Heart left ventricle (tissue), 16 donors: ENCODE data around the gene ERBB4. TPM values are rescaled to one million over a fixed set of nuclear protein-coding genes. Genes with fewer than 3 reads are reported as not detected.

Experiments
- ATAC-seq, 4 donors: fragments of 200-7000 bp; cut with Tn5 transposase; one replicate each; pipeline ENCODE4 v1.9.1; 2020 to 2022; ENCODE audit warnings: moderate library complexity in 4 of 4, mild to moderate bottlenecking in 3 of 4, moderate number of reproducible peaks in 1 of 4
- DNase-seq, 5 donors: peaks; one replicate each; pipeline ENCODE4 v3.0.0-alpha.2; 2020
- H3K27ac ChIP-seq, 12 donors: fragments of 200-600 bp; sonication (generic) in 4 of 12; one replicate each; pipeline versions ENCODE4 v1.5.0 to v1.8.0; 2016 to 2022; ENCODE audit warnings: mild to moderate bottlenecking in 2 of 12
- H3K27me3 ChIP-seq, 9 donors: fragments of 200-600 bp; sonication (generic) in 2 of 9; one replicate each; pipeline versions ENCODE4 v1.5.1 to v1.8.0; 2016 to 2022; ENCODE audit warnings: mild to moderate bottlenecking in 3 of 9
- H3K36me3 ChIP-seq, 9 donors: fragments of 200-600 bp; sonication (generic) in 2 of 9; one replicate each; pipeline versions ENCODE4 v1.5.0 to v1.8.0; 2018 to 2022; ENCODE audit warnings: mild to moderate bottlenecking in 2 of 9
- H3K4me1 ChIP-seq, 12 donors: fragments of 200-600 bp; sonication (generic) in 4 of 12; one replicate each; pipeline versions ENCODE4 v1.5.0 to v1.8.0; 2016 to 2022; ENCODE audit warnings: mild to moderate bottlenecking in 3 of 12
- H3K4me3 ChIP-seq, 12 donors: fragments of 200-600 bp; sonication (generic) in 4 of 12; one replicate each; pipeline versions ENCODE4 v1.5.0 to v1.8.0; 2017 to 2022; ENCODE audit warnings: mild to moderate bottlenecking in 9 of 12, moderate library complexity in 4 of 12
- H3K9me3 ChIP-seq, 12 donors: fragments of 200-600 bp; sonication (generic) in 4 of 12; one replicate each; pipeline versions ENCODE4 v1.5.0 to v1.8.0; 2016 to 2022; ENCODE audit warnings: mild to moderate bottlenecking in 1 of 12
- CTCF ChIP-seq, 12 donors: fragments of 200-600 bp; sonication (generic) in 4 of 12; IDR thresholded peaks; one replicate each; pipeline versions ENCODE4 v1.5.0 to v1.8.0; 2018 to 2022; ENCODE audit warnings: antibody characterized with exemption in 12 of 12, mild to moderate bottlenecking in 5 of 12
- POLR2A ChIP-seq, 2 donors: fragments of 450-650 bp; IDR thresholded peaks; one replicate each; pipeline ENCODE4 v1.6.1; 2017; ENCODE audit warnings: antibody characterized with exemption in 2 of 2, mild to moderate bottlenecking in 2 of 2, moderate library complexity in 2 of 2
- WGBS, 4 donors: extraction: QIAGEN DNeasy Blood & Tissue Kit in 2 of 4; methylation state at CpG; one replicate each; pipeline versions ENCODE4 v1.1.5 to v1.1.7; 2013 to 2018; 5-methylcytosine and 5-hydroxymethylcytosine counted together
- intact Hi-C, 10 donors: fragments of 100-400 bp; cut with DNase I; formaldehyde crosslinking; loops; one replicate each; pipeline versions ENCODE4 v1.11.1 to v1.14.2; 2022
- polyA plus RNA-seq, 2 donors: library from polyadenylated mRNA; stranded (reverse); fragments of 200-250 nt; gene quantifications; one replicate each; pipeline ENCODE4 v1.2.3, GENCODE V29; 2013
- total RNA-seq, 9 donors: library from RNA; depleted of rRNA in 2 of 9; stranded (reverse); fragments of >200 nt in 2 of 9; fragmentation: NEBNext Ultra II Directional in 3 of 9; extraction: Animal tissue kit (Norgen Biotek cat#: 25700) in 3 of 9; gene quantifications; one replicate each; pipeline versions ENCODE4 v1.1.0 to v1.2.4, GENCODE V29; 2016 to 2023
- donor health status: ischemic (EF 13 %, LVEDD 7.1; RV severe dilation, severe dysfunction).
- donor health status: healthy with polysubstance abuse.
- donor health status: DM: no; HTN: yes; CAD: no.
- donor health status: DM: no; HTN: no; CAD: no.
- donor health status: ischemic (EF 25% LVEDD 6.9; RV normal size, moderate dysfunction).
- donor health status: ischemic (EF 25% LVEDD 5.7; RV mildly dilated, moderate dysfunction).
- donor health status: healthy.
- donor health status: DM: yes; HTN: yes; CAD: no.
- donor health status: ischemic (EF 35%, LVEDD 5.7; RV mildly dilated, moderate dysfunction).
- donor health status: nonischemic (EF 11% LVEDD 7.7; RV severe dilation, severe dysfunction).
- donor health status: DM: yes; HTN: yes; CAD: no.
- donor health status: PGD.
- donor health status: ischemic (EF 29% LVEDD 5.4; RV normal size, mild dysfunction).
- donor health status: nonischemic (EF 23%, LVEDD 6.1; RV moderate dilation, normal function).

ERBB4 gene
- total and polyA plus RNA-seq, 11 donors, result 1.3 to 29.5 (median 11.7) TPM

DNA sequence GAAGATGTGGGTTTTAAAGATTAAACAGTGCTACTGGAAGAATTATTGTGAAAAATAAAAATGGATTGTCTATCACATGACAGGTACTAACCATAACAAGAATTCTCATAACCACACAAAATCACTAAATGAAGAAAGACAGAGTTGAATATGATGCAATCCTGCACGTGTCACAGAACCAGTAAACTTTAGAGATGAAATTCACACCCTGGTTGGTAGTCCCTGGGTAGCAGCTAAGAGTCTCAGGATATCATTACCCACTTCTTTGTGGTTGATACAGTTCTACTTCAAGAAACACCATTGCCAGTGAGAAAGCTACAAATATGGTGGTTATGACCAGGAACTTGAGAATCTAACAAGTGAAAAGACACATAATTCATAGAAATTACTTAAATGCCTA lies 450.2 kb downstream of the ERBB4 start:
- Histone ChIP-seq H3K36me3 (no peaks in the 10 kb centered on the region), H3K4me1 (no peaks in the 10 kb centered on the region), H3K27ac (no peak overlapping the region), H3K9me3 (no peaks in the 10 kb centered on the region), H3K4me3 (no peak overlapping the region), H3K27me3 (no peaks in the 10 kb centered on the region)
- ATAC-seq (no peak), DNase-seq (no peak)
- WGBS, 4 donors, result 60 to 72% (median 63%) methylated on average over 1 of the region's 1 CpG
- intact Hi-C loops, result no loop called here
- TF ChIP-seq POLR2A (IDR thresholded peaks at IDR 0.05), result no peak
- no peak for TF ChIP-seq CTCF (IDR thresholded peaks at IDR 0.05)

- no peak overlapping the region for H3K4me3 ChIP-seq
- ATAC-seq (no peak), DNase-seq (no peak)
- intact Hi-C loops, result no loop called here
- no peaks in the 10 kb centered on the region for H3K9me3 ChIP-seq
- 86 to 91% (median 89%) methylated on average over 4 of the region's 4 CpGs for WGBS, 4 donors
- no peaks in the 10 kb centered on the region for H3K36me3 ChIP-seq
- H3K27ac ChIP-seq, result no peak overlapping the region
- TF ChIP-seq CTCF (IDR thresholded peaks at IDR 0.05) (no peak), POLR2A (IDR thresholded peaks at IDR 0.05) (no peak)
- H3K4me1 ChIP-seq, result no peaks in the 10 kb centered on the region
- H3K27me3 ChIP-seq, result no peaks in the 10 kb centered on the region
Observed at GRCh38 chr2:212083492-212083891, 455.1 kb downstream of the ERBB4 start.

- intact Hi-C loops, result no loop called here
- no peak for DNase-seq
- Histone ChIP-seq H3K27ac (no peak overlapping the region), H3K27me3 (no peaks in the 10 kb centered on the region), H3K4me1 (no peaks in the 10 kb centered on the region), H3K4me3 (no peak overlapping the region), H3K36me3 (no peaks in the 10 kb centered on the region), H3K9me3 (no peaks in the 10 kb centered on the region)
- ATAC-seq, result no peak
- WGBS, 4 donors, result 83 to 88% (median 86%) methylated on average over 4 of the region's 4 CpGs
- TF ChIP-seq POLR2A (IDR thresholded peaks at IDR 0.05) (no peak), CTCF (IDR thresholded peaks at IDR 0.05) (no peak)
Observed at GRCh38 chr2:212078103-212078502, 460.5 kb downstream of the ERBB4 start.

DNA sequence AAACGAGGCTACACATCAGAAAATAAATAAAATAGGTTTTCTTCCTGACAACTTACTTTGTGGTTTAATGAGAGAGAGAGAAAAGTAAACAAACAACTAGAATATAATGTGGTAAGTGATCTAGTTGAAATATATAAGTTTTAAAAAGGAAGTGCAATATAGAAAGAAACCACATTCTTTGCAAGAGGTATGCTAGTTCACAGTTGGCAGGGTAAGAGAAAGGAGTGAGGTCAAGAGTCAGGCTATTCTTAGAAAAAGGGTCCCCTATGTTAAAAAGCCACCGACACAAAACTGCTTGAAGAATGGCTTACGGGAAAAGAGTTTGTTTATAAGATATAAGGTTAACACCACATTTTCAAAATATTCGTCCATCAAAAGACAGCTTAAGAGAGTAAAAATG lies 462.1 kb downstream of the ERBB4 start:
- no peak for TF ChIP-seq CTCF (IDR thresholded peaks at IDR 0.05)
- ATAC-seq, result no peak
- no peaks in the 10 kb centered on the region for H3K4me1 ChIP-seq
- 57 to 64% (median 61%) methylated on average over 4 of the region's 4 CpGs for WGBS, 4 donors
- H3K36me3 ChIP-seq, result no peaks in the 10 kb centered on the region
- no peaks in the 10 kb centered on the region for H3K27me3 ChIP-seq
- intact Hi-C loops, result no loop called here
- H3K9me3 ChIP-seq, result no peaks in the 10 kb centered on the region
- no peak overlapping the region for H3K27ac ChIP-seq
- no peak for DNase-seq
- H3K4me3 ChIP-seq, result no peak overlapping the region
